ENCODE measurements around the gene ANO7.

ANO7 gene

GRCh38 chr2:241146286-241146685 is 42.2 kb upstream of the ANO7 start:
- no CpG with 5 or more reads among the region's 4 CpGs for WGBS (ENCODE audit: insufficient coverage)
- Histone ChIP-seq H3K4me3 (ENCODE audit: control insufficient read depth in 1 of 7, extremely low read depth in 1 of 7, insufficient read depth in 4 of 7, low read depth in 2 of 7, low read length in 6 of 7) (no peak overlapping the region), H3K36me3 (ENCODE audit: control insufficient read depth in 4 of 4, insufficient read depth in 4 of 4, low read length in 3 of 4) (peaks cover 0 to 25% (median 8%) of the 10 kb centered on the region in 4 experiments), H3K27ac (ENCODE audit: insufficient read depth in 1 of 2, low read depth in 1 of 2, low read length in 2 of 2, poor library complexity in 1 of 2, severe bottlenecking in 2 of 2) (no peak overlapping the region), H3K9me3 (ENCODE audit: control extremely low read depth in 1 of 5, control insufficient read depth in 4 of 5, insufficient read depth in 2 of 5, low read depth in 1 of 5, low read length in 4 of 5) (no peaks in the 10 kb centered on the region), H3K4me1 (ENCODE audit: control extremely low read depth in 1 of 4, control insufficient read depth in 4 of 4, insufficient read depth in 4 of 4, low read length in 3 of 4) (peaks cover 0 to 23% (median 21%) of the 10 kb centered on the region in 4 experiments), H3K27me3 (replicated peaks in 2 of 5; ENCODE audit: control insufficient read depth in 4 of 5, insufficient read depth in 5 of 5, low read length in 4 of 5) (no peaks in the 10 kb centered on the region)
- ChIA-PET CTCF (interaction anchor here (0.7 kb wide), 1 partner anchor 146 kb away, joined by 3 read pairs; no protein-coding TSS in a partner anchor), POLR2A (no interaction called here)
- no peak for DNase-seq

- no peak overlapping the region for H3K27ac ChIP-seq (ENCODE audit: insufficient read depth in 1 of 2, low read depth in 1 of 2, low read length in 2 of 2, poor library complexity in 1 of 2, severe bottlenecking in 2 of 2)
- no CpG with 5 or more reads among the region's 3 CpGs for WGBS (ENCODE audit: insufficient coverage)
- ChIA-PET CTCF (interaction anchor here (1.2 kb wide), 1 partner anchor 296 kb away, joined by 3 read pairs; no protein-coding TSS in a partner anchor), POLR2A (no interaction called here)
- no peak for DNase-seq
- H3K4me1 ChIP-seq (ENCODE audit: control extremely low read depth in 1 of 4, control insufficient read depth in 4 of 4, insufficient read depth in 4 of 4, low read length in 3 of 4), result peaks cover 0 to 26% (median 24%) of the 10 kb centered on the region in 4 experiments
- no peak overlapping the region for H3K4me3 ChIP-seq (ENCODE audit: control insufficient read depth in 1 of 7, extremely low read depth in 1 of 7, insufficient read depth in 4 of 7, low read depth in 2 of 7, low read length in 6 of 7)
- H3K36me3 ChIP-seq (ENCODE audit: control insufficient read depth in 4 of 4, insufficient read depth in 4 of 4, low read length in 3 of 4), result peaks cover 0 to 18% (median 7%) of the 10 kb centered on the region in 4 experiments
- H3K9me3 ChIP-seq (ENCODE audit: control extremely low read depth in 1 of 5, control insufficient read depth in 4 of 5, insufficient read depth in 2 of 5, low read depth in 1 of 5, low read length in 4 of 5), result no peaks in the 10 kb centered on the region
- no peaks in the 10 kb centered on the region for H3K27me3 ChIP-seq (replicated peaks in 2 of 5; ENCODE audit: control insufficient read depth in 4 of 5, insufficient read depth in 5 of 5, low read length in 4 of 5)
Measured at GRCh38 chr2:241147336-241147735, 41.1 kb upstream of the ANO7 start.

- CTCF ChIA-PET, result interaction anchor here (1.2 kb wide), 1 partner anchor 297 kb away, joined by 3 read pairs; no protein-coding TSS in a partner anchor
- DNase-seq, result no peak
- WGBS (ENCODE audit: insufficient coverage), result 100% methylated on average over 1 of the region's 4 CpGs
- Histone ChIP-seq H3K36me3 (ENCODE audit: control insufficient read depth in 4 of 4, insufficient read depth in 4 of 4, low read length in 3 of 4) (peaks cover 0 to 16% (median 4%) of the 10 kb centered on the region in 4 experiments), H3K27ac (ENCODE audit: insufficient read depth in 1 of 2, low read depth in 1 of 2, low read length in 2 of 2, poor library complexity in 1 of 2, severe bottlenecking in 2 of 2) (no peak overlapping the region), H3K9me3 (ENCODE audit: control extremely low read depth in 1 of 5, control insufficient read depth in 4 of 5, insufficient read depth in 2 of 5, low read depth in 1 of 5, low read length in 4 of 5) (no peaks in the 10 kb centered on the region), H3K27me3 (replicated peaks in 2 of 5; ENCODE audit: control insufficient read depth in 4 of 5, insufficient read depth in 5 of 5, low read length in 4 of 5) (no peaks in the 10 kb centered on the region), H3K4me3 (ENCODE audit: control insufficient read depth in 1 of 7, extremely low read depth in 1 of 7, insufficient read depth in 4 of 7, low read depth in 2 of 7, low read length in 6 of 7) (peak overlapping the region in 6 of 7 experiments; percentile 83 to 96 (median 88)), H3K4me1 (ENCODE audit: control extremely low read depth in 1 of 4, control insufficient read depth in 4 of 4, insufficient read depth in 4 of 4, low read length in 3 of 4) (peaks cover 0 to 26% (median 24%) of the 10 kb centered on the region in 4 experiments)
- POLR2A ChIA-PET, result interaction anchor here (0.5 to 1.1 kb wide), 2 partner anchors 46 to 195 kb away, joined by 3 read pairs; partner anchors contain the start of gene MTERF4
Measured at GRCh38 chr2:241148239-241148638, 40.2 kb upstream of the ANO7 start.

- H3K27me3 ChIP-seq (replicated peaks in 2 of 5; ENCODE audit: control insufficient read depth in 4 of 5, insufficient read depth in 5 of 5, low read length in 4 of 5), result no peaks in the 10 kb centered on the region
- H3K27ac ChIP-seq (ENCODE audit: insufficient read depth in 1 of 2, low read depth in 1 of 2, low read length in 2 of 2, poor library complexity in 1 of 2, severe bottlenecking in 2 of 2), result peak within 1 kb of the TSS in 1 of 2 experiments; percentile 71
- ChIA-PET POLR2A (interaction anchor here (0.5 to 1.1 kb wide), 2 partner anchors 47 to 194 kb away, joined by 3 read pairs; partner anchors contain the start of gene MTERF4), CTCF (interaction anchor here (0.7 kb wide), 2 partner anchors 14 to 72 kb away, joined by 3 to 4 read pairs; no protein-coding TSS in a partner anchor)
- H3K36me3 ChIP-seq (ENCODE audit: control insufficient read depth in 4 of 4, insufficient read depth in 4 of 4, low read length in 3 of 4), result peaks cover 0 to 15% (median 7%) of the 10 kb centered on the region in 4 experiments
- H3K9me3 ChIP-seq (ENCODE audit: control extremely low read depth in 1 of 5, control insufficient read depth in 4 of 5, insufficient read depth in 2 of 5, low read depth in 1 of 5, low read length in 4 of 5), result no peaks in the 10 kb centered on the region
- H3K4me1 ChIP-seq (ENCODE audit: control extremely low read depth in 1 of 4, control insufficient read depth in 4 of 4, insufficient read depth in 4 of 4, low read length in 3 of 4), result peaks cover 0 to 26% (median 24%) of the 10 kb centered on the region in 4 experiments
- peak within 1 kb of the TSS; percentile 83 to 96 (median 88) for H3K4me3 ChIP-seq (ENCODE audit: control insufficient read depth in 1 of 7, extremely low read depth in 1 of 7, insufficient read depth in 4 of 7, low read depth in 2 of 7, low read length in 6 of 7)
- DNase-seq, result peak; percentile 94 to 97 (median 97)
- WGBS (ENCODE audit: insufficient coverage), result under 1% methylated on average over 73 of the region's 88 CpGs
Measured at GRCh38 chr2:241148891-241149674, 39.4 kb upstream of the ANO7 start, which contains the start of gene PASK. Gene PASK (minus strand): TSS chr2:241149472. CDS start chr2:241143032, 6,440 bp downstream.

- Histone ChIP-seq H3K9me3 (ENCODE audit: control extremely low read depth in 1 of 5, control insufficient read depth in 4 of 5, insufficient read depth in 2 of 5, low read depth in 1 of 5, low read length in 4 of 5) (no peaks in the 10 kb centered on the region), H3K4me1 (ENCODE audit: control extremely low read depth in 1 of 4, control insufficient read depth in 4 of 4, insufficient read depth in 4 of 4, low read length in 3 of 4) (peaks cover 0 to 26% (median 24%) of the 10 kb centered on the region in 4 experiments), H3K27ac (ENCODE audit: insufficient read depth in 1 of 2, low read depth in 1 of 2, low read length in 2 of 2, poor library complexity in 1 of 2, severe bottlenecking in 2 of 2) (peak overlapping the region in 1 of 2 experiments; percentile 71), H3K36me3 (ENCODE audit: control insufficient read depth in 4 of 4, insufficient read depth in 4 of 4, low read length in 3 of 4) (peaks cover 0 to 12% (median 5%) of the 10 kb centered on the region in 4 experiments), H3K4me3 (ENCODE audit: control insufficient read depth in 1 of 7, extremely low read depth in 1 of 7, insufficient read depth in 4 of 7, low read depth in 2 of 7, low read length in 6 of 7) (peak overlapping the region; percentile 83 to 96 (median 88)), H3K27me3 (replicated peaks in 2 of 5; ENCODE audit: control insufficient read depth in 4 of 5, insufficient read depth in 5 of 5, low read length in 4 of 5) (no peaks in the 10 kb centered on the region)
- WGBS (ENCODE audit: insufficient coverage), result under 1% methylated on average over 20 of the region's 23 CpGs
- DNase-seq, result no peak
- ChIA-PET POLR2A (no interaction called here), CTCF (interaction anchor here (0.7 kb wide), 2 partner anchors 13 to 71 kb away, joined by 3 to 4 read pairs; no protein-coding TSS in a partner anchor)
Measured at GRCh38 chr2:241149675-241149924, 38.9 kb upstream of the ANO7 start.

- Histone ChIP-seq H3K4me3 (ENCODE audit: control insufficient read depth in 1 of 7, extremely low read depth in 1 of 7, insufficient read depth in 4 of 7, low read depth in 2 of 7, low read length in 6 of 7) (peak within 1 kb of the TSS; percentile 83 to 96 (median 88)), H3K4me1 (ENCODE audit: control extremely low read depth in 1 of 4, control insufficient read depth in 4 of 4, insufficient read depth in 4 of 4, low read length in 3 of 4) (peaks cover 0 to 26% (median 24%) of the 10 kb centered on the region in 4 experiments), H3K27me3 (replicated peaks in 2 of 5; ENCODE audit: control insufficient read depth in 4 of 5, insufficient read depth in 5 of 5, low read length in 4 of 5) (no peaks in the 10 kb centered on the region), H3K9me3 (ENCODE audit: control extremely low read depth in 1 of 5, control insufficient read depth in 4 of 5, insufficient read depth in 2 of 5, low read depth in 1 of 5, low read length in 4 of 5) (no peaks in the 10 kb centered on the region), H3K27ac (ENCODE audit: insufficient read depth in 1 of 2, low read depth in 1 of 2, low read length in 2 of 2, poor library complexity in 1 of 2, severe bottlenecking in 2 of 2) (peak within 1 kb of the TSS in 1 of 2 experiments; percentile 71), H3K36me3 (ENCODE audit: control insufficient read depth in 4 of 4, insufficient read depth in 4 of 4, low read length in 3 of 4) (peaks cover 0 to 16% (median 3%) of the 10 kb centered on the region in 4 experiments)
- DNase-seq, result peak; percentile 95 to 98 (median 97)
- CTCF ChIA-PET, result interaction anchor here (0.6 to 1.6 kb wide), 7 partner anchors 13 to 298 kb away, joined by 3 to 5 read pairs (median 3); no protein-coding TSS in a partner anchor
- POLR2A ChIA-PET, result interaction anchor here (0.6 kb wide), 1 partner anchor 38 kb away, joined by 4 read pairs; no protein-coding TSS in a partner anchor
- WGBS (ENCODE audit: insufficient coverage), result under 1% methylated on average over 71 of the region's 73 CpGs
Measured at GRCh38 chr2:241149925-241150659, 38.4 kb upstream of the ANO7 start, which contains the start of gene PPP1R7. Gene PPP1R7 (plus strand): TSS chr2:241150467. CDS start chr2:241150496, 29 bp downstream.

Data from common myeloid progenitor, CD34-positive (primary cell).